Measurements from ENCODE around the gene GRK6.

Gene GRK6

DNA sequence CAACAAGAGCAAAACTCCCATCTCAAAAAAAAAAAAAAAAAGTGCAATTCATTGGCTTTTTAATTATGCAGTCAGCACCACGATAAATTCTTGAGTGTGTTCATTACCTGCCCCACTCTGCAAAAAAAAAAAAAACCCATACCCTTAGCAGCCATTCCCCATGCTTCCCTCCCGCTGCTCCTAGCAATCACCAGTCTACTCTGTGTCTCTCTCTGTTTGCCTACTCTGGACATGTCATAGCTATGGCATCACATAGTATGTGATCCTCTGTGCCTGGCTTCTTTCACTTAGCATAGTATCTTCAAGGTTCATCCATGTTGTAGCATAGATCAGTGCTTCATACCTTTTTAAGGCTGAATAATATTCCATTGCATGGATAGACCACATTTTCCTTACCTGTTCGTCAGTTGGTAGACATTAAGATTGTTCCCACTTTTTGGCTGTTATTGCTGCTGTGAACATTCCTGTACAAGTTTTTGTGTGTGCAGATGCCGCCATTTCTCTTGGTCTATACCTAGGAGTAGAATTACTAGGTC lies 13.1 kb downstream of the GRK6 start:
- Histone ChIP-seq H3K36me3 (replicated peaks) (peaks cover 32% of the 10 kb centered on the region), H3K4me3 (ENCODE audit: low read depth, low read length) (no peak overlapping the region), H3K27ac (no peak overlapping the region), H3K27me3 (replicated peaks) (no peaks in the 10 kb centered on the region)
- no peak for DNase-seq
- in situ Hi-C loops (cut with HindIII; ENCODE audit: low pct_ligation_motif_present, low sequenced_read_pairs), result loop anchor here (25.0 kb wide), 1 partner anchor 127 kb away; the partner anchor contains the start of genes MXD3, PRELID1 and RAB24
- no peak for TF ChIP-seq CTCF (IDR thresholded peaks at IDR 0.05; ENCODE audit: low read depth, low read length, missing control alignments)

- no peak for TF ChIP-seq CTCF (IDR thresholded peaks at IDR 0.05; ENCODE audit: low read depth, low read length, missing control alignments)
- H3K36me3 ChIP-seq (replicated peaks), result peaks cover 24% of the 10 kb centered on the region
- H3K27ac ChIP-seq, result no peak overlapping the region
- no peaks in the 10 kb centered on the region for H3K27me3 ChIP-seq (replicated peaks)
- in situ Hi-C loops (cut with HindIII; ENCODE audit: low pct_ligation_motif_present, low sequenced_read_pairs), result loop anchor here (25.0 kb wide), 1 partner anchor 128 kb away; the partner anchor contains the start of genes MXD3, PRELID1 and RAB24
- H3K4me3 ChIP-seq (ENCODE audit: low read depth, low read length), result no peak overlapping the region
- DNase-seq, result no peak
Observed at GRCh38 chr5:177440211-177440989, 13.9 kb downstream of the GRK6 start.

DNA sequence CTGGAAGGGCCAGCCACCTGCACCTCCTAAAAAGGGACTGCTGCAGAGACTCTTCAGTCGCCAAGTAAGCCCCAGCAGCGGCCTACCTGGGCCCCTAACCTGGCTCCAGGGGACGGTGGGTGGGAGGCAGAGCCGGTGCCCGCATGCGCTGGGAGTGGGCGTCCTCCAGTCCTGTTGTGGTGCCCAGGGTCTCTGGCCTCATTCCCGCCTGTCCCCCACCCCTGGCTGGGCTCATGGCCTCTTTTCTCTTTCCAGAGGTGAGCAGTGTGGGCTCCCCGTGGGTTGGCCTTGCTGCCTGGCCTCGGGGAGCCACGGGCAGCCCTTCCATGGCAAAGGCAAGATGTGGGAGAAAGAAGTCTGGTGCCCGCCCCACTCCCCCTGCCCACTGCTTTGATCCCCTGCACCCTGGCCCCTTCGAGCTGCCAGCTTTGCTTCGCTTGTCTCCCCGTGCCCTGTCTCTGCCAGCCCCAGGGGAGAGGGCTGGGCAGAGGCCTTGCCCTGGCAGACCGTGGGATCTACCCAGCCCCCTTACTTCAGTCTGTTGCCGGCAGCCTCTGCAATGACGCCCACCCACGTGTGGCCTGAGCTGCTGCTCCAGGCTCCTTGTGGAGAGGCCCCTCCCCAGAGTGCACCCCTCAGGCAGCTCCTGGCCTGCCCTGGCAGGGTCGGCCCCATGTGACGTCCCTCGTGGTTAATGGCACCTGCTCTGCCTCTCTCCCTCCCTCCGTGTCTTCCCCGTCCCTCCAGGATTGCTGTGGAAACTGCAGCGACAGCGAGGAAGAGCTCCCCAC lies 14.7 kb downstream of the GRK6 start:
- no peak for TF ChIP-seq CTCF (IDR thresholded peaks at IDR 0.05; ENCODE audit: low read depth, low read length, missing control alignments)
- no peak for DNase-seq
- in situ Hi-C loops (cut with HindIII; ENCODE audit: low pct_ligation_motif_present, low sequenced_read_pairs), result loop anchor here (25.0 kb wide), 1 partner anchor 129 kb away; the partner anchor contains the start of genes MXD3, PRELID1 and RAB24
- Histone ChIP-seq H3K27ac (no peak overlapping the region), H3K36me3 (replicated peaks) (peaks cover 18% of the 10 kb centered on the region), H3K4me3 (ENCODE audit: low read depth, low read length) (no peak overlapping the region), H3K27me3 (replicated peaks) (no peaks in the 10 kb centered on the region)

DNA sequence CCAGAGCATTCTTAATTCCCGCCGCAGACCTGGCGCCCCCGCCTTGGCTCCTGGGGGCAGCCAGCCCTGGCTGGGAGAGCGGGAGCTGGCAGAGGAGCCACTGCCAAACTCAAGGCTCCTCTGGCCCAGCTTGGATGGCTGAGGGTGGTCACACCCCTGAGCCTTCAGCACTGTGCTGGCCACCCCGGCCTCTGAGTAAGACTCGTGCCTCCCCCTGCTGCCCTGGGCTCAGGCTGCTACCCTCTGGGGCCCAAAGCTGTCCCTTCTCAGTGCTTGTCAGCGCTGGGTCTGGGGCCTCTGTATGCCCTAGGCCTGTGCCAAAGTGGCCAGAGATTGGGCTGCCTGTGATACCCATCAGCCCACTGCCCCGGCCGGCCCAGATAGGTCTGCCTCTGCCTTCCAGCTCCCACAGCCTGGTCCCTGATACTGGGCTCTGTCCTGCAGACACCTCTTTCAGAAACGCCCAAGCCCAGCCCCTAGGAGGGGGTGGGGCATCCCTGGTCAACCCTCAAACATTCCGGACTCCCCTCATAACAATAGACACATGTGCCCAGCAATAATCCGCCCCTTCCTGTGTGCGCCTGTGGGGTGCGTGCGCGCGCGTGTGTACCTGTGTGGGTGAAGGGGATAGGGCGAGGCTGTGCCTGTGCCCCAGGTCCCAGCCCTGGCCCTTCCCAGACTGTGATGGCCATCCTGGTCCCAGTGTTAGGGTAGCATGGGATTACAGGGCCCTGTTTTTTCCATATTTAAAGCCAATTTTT lies 15.8 kb downstream of the GRK6 start:
- no peak overlapping the region for H3K4me3 ChIP-seq (ENCODE audit: low read depth, low read length)

More for the DNA sequence above, 15.8 kb downstream of the GRK6 start:
- no peak for TF ChIP-seq CTCF (IDR thresholded peaks at IDR 0.05; ENCODE audit: low read depth, low read length, missing control alignments)
- no peak for DNase-seq
- no peak overlapping the region for H3K27ac ChIP-seq
- H3K27me3 ChIP-seq (replicated peaks), result no peaks in the 10 kb centered on the region
- in situ Hi-C loops (cut with HindIII; ENCODE audit: low pct_ligation_motif_present, low sequenced_read_pairs), result loop anchor here (25.0 kb wide), 1 partner anchor 130 kb away; the partner anchor contains the start of genes MXD3, PRELID1 and RAB24
- H3K36me3 ChIP-seq (replicated peaks), result peaks cover 15% of the 10 kb centered on the region

Measured in brain microvascular endothelial cell (primary cell).